ENCODE results near the gene TFF3.
"Not testable (repeated sequence)": the region's sequence is repeated elsewhere in the genome, so short reads cannot be mapped to it uniquely, and the experiment has no call there.

Gene TFF3

GRCh38 chr21:42294273-42294880 lies 20.8 kb downstream of the TFF3 start:
- H3K27ac ChIP-seq (ENCODE audit: poor library complexity, severe bottlenecking) = no peak overlapping the region
- H3K36me3 ChIP-seq (ENCODE audit: low read depth) = no peaks in the 10 kb centered on the region
- no peak for DNase-seq (ENCODE audit: low spot score)
- H3K9me3 ChIP-seq (ENCODE audit: severe bottlenecking) = no peaks in the 10 kb centered on the region
- H3K4me1 ChIP-seq (ENCODE audit: insufficient read depth, poor library complexity, severe bottlenecking) = no peaks in the 10 kb centered on the region
- H3K27me3 ChIP-seq (ENCODE audit: insufficient read depth, poor library complexity, severe bottlenecking) = no peaks in the 10 kb centered on the region
- H3K4me3 ChIP-seq (ENCODE audit: severe bottlenecking) = no peak overlapping the region
- no peak for TF ChIP-seq CTCF (IDR thresholded peaks at IDR 0.05; ENCODE audit: poor library complexity, severe bottlenecking)
- ATAC-seq (ENCODE audit: low read depth) = no peak

- Histone ChIP-seq H3K4me3 (ENCODE audit: severe bottlenecking) (no peak overlapping the region), H3K9me3 (ENCODE audit: severe bottlenecking) (no peaks in the 10 kb centered on the region), H3K27ac (ENCODE audit: poor library complexity, severe bottlenecking) (no peak overlapping the region), H3K36me3 (ENCODE audit: low read depth) (no peaks in the 10 kb centered on the region), H3K4me1 (ENCODE audit: insufficient read depth, poor library complexity, severe bottlenecking) (no peaks in the 10 kb centered on the region), H3K27me3 (ENCODE audit: insufficient read depth, poor library complexity, severe bottlenecking) (no peaks in the 10 kb centered on the region)
- ATAC-seq (ENCODE audit: low read depth) = no peak
- no peak for TF ChIP-seq CTCF (IDR thresholded peaks at IDR 0.05; ENCODE audit: poor library complexity, severe bottlenecking)
- DNase-seq (ENCODE audit: low spot score) = no peak
Measured at GRCh38 chr21:42293649-42294272, 21.4 kb downstream of the TFF3 start.

GRCh38 chr21:42292563-42293142 lies 22.6 kb downstream of the TFF3 start:
- DNase-seq (ENCODE audit: low spot score); H3K27me3 ChIP-seq (ENCODE audit: insufficient read depth, poor library complexity, severe bottlenecking); H3K4me1 ChIP-seq (ENCODE audit: insufficient read depth, poor library complexity, severe bottlenecking); H3K9me3 ChIP-seq (ENCODE audit: severe bottlenecking); H3K36me3 ChIP-seq (ENCODE audit: low read depth); H3K27ac ChIP-seq (ENCODE audit: poor library complexity, severe bottlenecking); H3K4me3 ChIP-seq (ENCODE audit: severe bottlenecking); ATAC-seq (ENCODE audit: low read depth): not testable (repeated sequence)

GRCh38 chr21:42291751-42292562 lies 23.3 kb downstream of the TFF3 start:
- ATAC-seq (ENCODE audit: low read depth) (peak; percentile 53), DNase-seq (ENCODE audit: low spot score) (no peak)
- Histone ChIP-seq H3K36me3 (ENCODE audit: low read depth) (no peaks in the 10 kb centered on the region), H3K9me3 (ENCODE audit: severe bottlenecking) (no peaks in the 10 kb centered on the region), H3K27ac (ENCODE audit: poor library complexity, severe bottlenecking) (no peak overlapping the region), H3K27me3 (ENCODE audit: insufficient read depth, poor library complexity, severe bottlenecking) (no peaks in the 10 kb centered on the region), H3K4me3 (ENCODE audit: severe bottlenecking) (no peak overlapping the region), H3K4me1 (ENCODE audit: insufficient read depth, poor library complexity, severe bottlenecking) (no peaks in the 10 kb centered on the region)
- TF ChIP-seq CTCF (IDR thresholded peaks at IDR 0.05; ENCODE audit: poor library complexity, severe bottlenecking) = no peak

- no peak for ATAC-seq (ENCODE audit: low read depth)
- no peak for DNase-seq (ENCODE audit: low spot score)
- Histone ChIP-seq H3K4me1 (ENCODE audit: insufficient read depth, poor library complexity, severe bottlenecking) (no peaks in the 10 kb centered on the region), H3K27me3 (ENCODE audit: insufficient read depth, poor library complexity, severe bottlenecking) (no peaks in the 10 kb centered on the region), H3K27ac (ENCODE audit: poor library complexity, severe bottlenecking) (no peak overlapping the region), H3K36me3 (ENCODE audit: low read depth) (no peaks in the 10 kb centered on the region), H3K9me3 (ENCODE audit: severe bottlenecking) (no peaks in the 10 kb centered on the region), H3K4me3 (ENCODE audit: severe bottlenecking) (no peak overlapping the region)
- TF ChIP-seq CTCF (IDR thresholded peaks at IDR 0.05; ENCODE audit: poor library complexity, severe bottlenecking) = no peak
Measured at GRCh38 chr21:42291003-42291750, 24.0 kb downstream of the TFF3 start.
